ENCODE data around the gene CERS3.

Gene CERS3

GRCh38 chr15:100544946-100545345 is 16.2 kb upstream of the CERS3 start:
- H3K27ac ChIP-seq, result no peak overlapping the region
- no peak for TF ChIP-seq CTCF (conservative IDR thresholded peaks at IDR 0.05)

GRCh38 chr15:100544338-100544841 is 15.6 kb upstream of the CERS3 start:
- TF ChIP-seq ZFX (IDR thresholded peaks at IDR 0.05) (no peak), CTCF (conservative IDR thresholded peaks at IDR 0.05) (no peak)
- H3K27ac ChIP-seq, result no peak overlapping the region

- H3K27ac ChIP-seq, result no peak overlapping the region
- TF ChIP-seq CTCF (conservative IDR thresholded peaks at IDR 0.05), result no peak
- no peak for TF ChIP-seq ZFX (IDR thresholded peaks at IDR 0.05)
Observed at GRCh38 chr15:100542290-100542689, 13.5 kb upstream of the CERS3 start.

GRCh38 chr15:100537331-100537730 is 8.6 kb upstream of the CERS3 start:
- TF ChIP-seq CTCF (conservative IDR thresholded peaks at IDR 0.05), result no peak
- TF ChIP-seq ZFX (IDR thresholded peaks at IDR 0.05), result no peak
- H3K27ac ChIP-seq, result no peak overlapping the region

- no peak for TF ChIP-seq CTCF (conservative IDR thresholded peaks at IDR 0.05)
- no peak for TF ChIP-seq ZFX (IDR thresholded peaks at IDR 0.05)
Observed at GRCh38 chr15:100536733-100537132, 8.0 kb upstream of the CERS3 start.

GRCh38 chr15:100533886-100534285 is 5.1 kb upstream of the CERS3 start:
- no peak overlapping the region for H3K27ac ChIP-seq
- no peak for TF ChIP-seq ZFX (IDR thresholded peaks at IDR 0.05)
- TF ChIP-seq CTCF (conservative IDR thresholded peaks at IDR 0.05), result no peak

More at GRCh38 chr15:100536733-100537132, 8.0 kb upstream of the CERS3 start:
- H3K27ac ChIP-seq, result no peak overlapping the region

GRCh38 chr15:100531823-100532327 is 3.1 kb upstream of the CERS3 start:
- TF ChIP-seq CTCF (conservative IDR thresholded peaks at IDR 0.05) (no peak), ZFX (IDR thresholded peaks at IDR 0.05) (no peak)
- H3K27ac ChIP-seq, result no peak overlapping the region

Measured in C4-2B (cell line).